ENCODE measurements around the gene NLRP11. TPM values are rescaled to one million over a fixed set of nuclear protein-coding genes. Genes with fewer than 3 reads are reported as not detected.

The NLRP11 gene
- total and polyA plus RNA-seq, 2 donors (not counting 1 experiment from before 2014, with no cell fraction given), result under 0.01 TPM; not detected in 1

DNA sequence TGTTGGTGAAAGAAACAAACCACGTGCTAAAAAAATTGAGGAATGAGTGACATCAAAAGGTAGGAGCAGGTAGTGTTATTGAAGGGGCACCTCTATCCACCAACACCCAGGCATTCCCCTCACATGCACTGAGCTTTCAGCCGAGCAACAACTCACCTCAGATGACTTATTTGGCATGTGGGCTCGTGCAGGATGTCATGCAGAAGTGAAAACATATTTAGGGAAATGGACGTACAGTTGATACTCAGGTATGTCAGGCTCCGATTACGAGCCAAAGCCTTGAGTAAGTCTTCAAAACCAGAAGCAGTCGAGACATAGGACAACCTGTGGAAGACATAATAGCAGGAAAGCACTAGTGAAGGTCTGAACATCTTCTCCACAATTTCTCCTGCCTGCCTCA, 30.4 kb downstream of the NLRP11 start:
- Histone ChIP-seq H3K4me3 (replicated peaks in 1 of 4; ENCODE audit: control extremely low read depth in 1 of 4, insufficient read depth in 1 of 4, low read depth in 3 of 4, low read length in 4 of 4) (no peak overlapping the region), H3K36me3 (ENCODE audit: control insufficient read depth, insufficient read depth, low read length) (no peaks in the 10 kb centered on the region), H3K4me1 (ENCODE audit: control insufficient read depth, extremely low read depth, insufficient read depth, low read length) (no peaks in the 10 kb centered on the region), H3K9me3 (ENCODE audit: control insufficient read depth, insufficient read depth, low read depth, low read length) (no peaks in the 10 kb centered on the region), H3K27ac (ENCODE audit: insufficient read depth, low read length) (no peak overlapping the region), H3K79me2 (ENCODE audit: control insufficient read depth, insufficient read depth, low read length) (no peaks in the 10 kb centered on the region), H3K4me2 (ENCODE audit: extremely low read depth, insufficient read depth, low read length) (no peak overlapping the region), H2AFZ (ENCODE audit: low read length) (no peak overlapping the region), H3K27me3 (ENCODE audit: control insufficient read depth, insufficient read depth, low read length) (no peaks in the 10 kb centered on the region), H4K20me1 (ENCODE audit: control insufficient read depth, extremely low read depth, insufficient read depth, low read length) (no peaks in the 10 kb centered on the region), H3K9ac (ENCODE audit: insufficient read depth, low read length) (no peak overlapping the region)
- no peak for TF ChIP-seq EZH2 (IDR thresholded peaks at IDR 0.05; ENCODE audit: low read length, missing control alignments)
- no peak for TF ChIP-seq CTCF (conservative IDR thresholded peaks at IDR 0.05 in 1 of 2, IDR thresholded peaks at IDR 0.05 in 1 of 2; ENCODE audit: low read depth in 1 of 2, low read length in 2 of 2)
- no peak for DNase-seq (ENCODE audit: low read depth in 2 of 2)

- no peak overlapping the region for H3K27ac ChIP-seq (ENCODE audit: insufficient read depth, low read length)
- H3K27me3 ChIP-seq (ENCODE audit: control insufficient read depth, insufficient read depth, low read length), result no peaks in the 10 kb centered on the region
- H3K4me2 ChIP-seq (ENCODE audit: extremely low read depth, insufficient read depth, low read length), result no peak overlapping the region
- H3K36me3 ChIP-seq (ENCODE audit: control insufficient read depth, insufficient read depth, low read length), result no peaks in the 10 kb centered on the region
- H4K20me1 ChIP-seq (ENCODE audit: control insufficient read depth, extremely low read depth, insufficient read depth, low read length), result no peaks in the 10 kb centered on the region
- no peaks in the 10 kb centered on the region for H3K79me2 ChIP-seq (ENCODE audit: control insufficient read depth, insufficient read depth, low read length)
- H2AFZ ChIP-seq (ENCODE audit: low read length), result no peak overlapping the region
- TF ChIP-seq CTCF (conservative IDR thresholded peaks at IDR 0.05 in 1 of 2, IDR thresholded peaks at IDR 0.05 in 1 of 2; ENCODE audit: low read depth in 1 of 2, low read length in 2 of 2) (no peak), EZH2 (IDR thresholded peaks at IDR 0.05; ENCODE audit: low read length, missing control alignments) (no peak)
- no peak for DNase-seq (ENCODE audit: low read depth in 2 of 2)
- H3K4me3 ChIP-seq (replicated peaks in 1 of 4; ENCODE audit: control extremely low read depth in 1 of 4, insufficient read depth in 1 of 4, low read depth in 3 of 4, low read length in 4 of 4), result no peak overlapping the region
- no peak overlapping the region for H3K9ac ChIP-seq (ENCODE audit: insufficient read depth, low read length)
- no peaks in the 10 kb centered on the region for H3K9me3 ChIP-seq (ENCODE audit: control insufficient read depth, insufficient read depth, low read depth, low read length)
- no peaks in the 10 kb centered on the region for H3K4me1 ChIP-seq (ENCODE audit: control insufficient read depth, extremely low read depth, insufficient read depth, low read length)
Measured at GRCh38 chr19:55795021-55795420, 36.8 kb downstream of the NLRP11 start.

- Histone ChIP-seq H3K27ac (ENCODE audit: insufficient read depth, low read length) (no peak overlapping the region), H3K27me3 (ENCODE audit: control insufficient read depth, insufficient read depth, low read length) (no peaks in the 10 kb centered on the region), H3K9me3 (ENCODE audit: control insufficient read depth, insufficient read depth, low read depth, low read length) (no peaks in the 10 kb centered on the region), H3K4me3 (replicated peaks in 1 of 4; ENCODE audit: control extremely low read depth in 1 of 4, insufficient read depth in 1 of 4, low read depth in 3 of 4, low read length in 4 of 4) (no peak overlapping the region), H2AFZ (ENCODE audit: low read length) (no peak overlapping the region), H3K4me2 (ENCODE audit: extremely low read depth, insufficient read depth, low read length) (no peak overlapping the region), H3K4me1 (ENCODE audit: control insufficient read depth, extremely low read depth, insufficient read depth, low read length) (no peaks in the 10 kb centered on the region), H4K20me1 (ENCODE audit: control insufficient read depth, extremely low read depth, insufficient read depth, low read length) (no peaks in the 10 kb centered on the region), H3K36me3 (ENCODE audit: control insufficient read depth, insufficient read depth, low read length) (no peaks in the 10 kb centered on the region), H3K79me2 (ENCODE audit: control insufficient read depth, insufficient read depth, low read length) (no peaks in the 10 kb centered on the region), H3K9ac (ENCODE audit: insufficient read depth, low read length) (no peak overlapping the region)
- no peak for DNase-seq (ENCODE audit: low read depth in 2 of 2)
- no peak for TF ChIP-seq CTCF (conservative IDR thresholded peaks at IDR 0.05 in 1 of 2, IDR thresholded peaks at IDR 0.05 in 1 of 2; ENCODE audit: low read depth in 1 of 2, low read length in 2 of 2)
- TF ChIP-seq EZH2 (IDR thresholded peaks at IDR 0.05; ENCODE audit: low read length, missing control alignments), result no peak
Measured at GRCh38 chr19:55781112-55781511, 50.7 kb downstream of the NLRP11 start.

Data from fibroblast of lung (primary cell).